ENCODE measurements around the gene HEATR9.

The HEATR9 gene, protein sequence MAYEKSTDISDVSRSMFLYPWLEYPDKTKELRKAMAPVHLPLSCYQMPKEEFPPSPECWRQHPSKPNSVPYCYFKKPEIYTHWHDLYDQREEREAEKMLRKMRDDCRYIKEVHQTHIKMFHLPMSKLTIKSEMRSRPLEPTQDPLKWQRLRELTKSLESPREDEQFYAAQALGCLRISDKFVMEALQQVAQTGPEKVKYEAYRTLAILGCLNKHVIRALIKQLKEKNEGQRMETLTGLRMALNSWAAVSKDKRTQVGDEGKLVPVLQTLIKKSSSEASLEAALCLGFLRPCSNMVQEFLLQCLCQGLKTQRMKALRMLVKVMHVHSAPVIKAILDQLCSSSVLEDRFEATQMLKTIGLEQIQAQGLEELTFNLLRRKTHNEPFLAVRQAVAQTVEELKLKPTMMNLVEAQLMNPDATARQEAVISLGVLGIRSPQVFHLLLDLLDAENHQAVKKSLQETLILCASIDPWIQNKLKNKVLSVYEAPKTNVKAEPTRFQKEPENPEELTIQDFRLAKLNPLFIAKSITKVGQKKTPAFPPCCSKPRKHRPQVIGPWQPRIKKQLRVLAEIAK

GRCh38 chr17:35868737-35869136, at the start of gene HEATR9:
Gene HEATR9, minus strand, starts transcription at chr17:35868891. Its CDS starts 149 bp downstream, at chr17:35868742.
- no peak within 1 kb of the TSS for H3K27ac ChIP-seq
- TF ChIP-seq CTCF (IDR thresholded peaks at IDR 0.05), result no peak
- no peak for DNase-seq (ENCODE audit: low spot score)
- no peak within 1 kb of the TSS for H3K4me3 ChIP-seq

DNA sequence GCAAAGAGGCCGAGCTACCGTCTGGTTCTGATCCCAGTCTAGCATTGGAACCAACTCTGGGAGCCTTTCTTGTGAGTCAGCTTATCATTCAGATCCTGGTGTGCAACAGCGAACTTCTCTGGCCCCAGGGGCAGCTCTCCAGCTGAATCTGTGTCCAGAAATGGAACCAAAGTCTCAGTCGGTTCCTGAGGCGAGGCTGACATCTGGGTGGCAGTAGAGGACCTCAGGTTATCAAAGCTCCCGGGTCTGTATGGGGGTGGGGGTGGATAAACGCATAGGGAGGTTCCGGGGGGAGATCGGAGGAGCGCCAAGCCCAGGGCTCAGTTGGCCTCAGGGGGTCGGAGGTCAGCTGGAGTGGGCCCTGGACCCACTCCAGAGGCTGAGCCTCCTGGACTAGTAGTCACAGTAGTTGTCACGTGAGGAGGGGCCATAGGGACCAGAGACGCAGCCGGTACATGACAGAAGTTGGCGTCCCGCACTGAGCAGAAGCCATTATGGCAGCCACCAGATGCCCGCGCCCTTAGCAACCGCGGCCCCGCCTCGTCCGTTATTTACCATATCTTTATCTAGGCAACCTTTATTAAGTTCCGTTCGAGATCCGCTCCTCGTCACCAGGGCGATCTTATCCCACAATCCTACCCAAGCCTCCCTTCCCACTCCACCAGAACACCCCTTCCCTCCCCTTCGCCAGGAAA, 49.0 kb upstream of the HEATR9 start:
- DNase-seq (ENCODE audit: low spot score), result no peak

GRCh38 chr17:35915153-35915964, 46.7 kb upstream of the HEATR9 start:
- no peak for DNase-seq (ENCODE audit: low spot score)
- TF ChIP-seq CTCF (IDR thresholded peaks at IDR 0.05), result no peak
- Histone ChIP-seq H3K4me3 (no peak overlapping the region), H3K27ac (no peak overlapping the region)

More for the DNA sequence above, 49.0 kb upstream of the HEATR9 start:
- no peak overlapping the region for H3K4me3 ChIP-seq
- no peak for TF ChIP-seq CTCF (IDR thresholded peaks at IDR 0.05)
- no peak overlapping the region for H3K27ac ChIP-seq

DNA sequence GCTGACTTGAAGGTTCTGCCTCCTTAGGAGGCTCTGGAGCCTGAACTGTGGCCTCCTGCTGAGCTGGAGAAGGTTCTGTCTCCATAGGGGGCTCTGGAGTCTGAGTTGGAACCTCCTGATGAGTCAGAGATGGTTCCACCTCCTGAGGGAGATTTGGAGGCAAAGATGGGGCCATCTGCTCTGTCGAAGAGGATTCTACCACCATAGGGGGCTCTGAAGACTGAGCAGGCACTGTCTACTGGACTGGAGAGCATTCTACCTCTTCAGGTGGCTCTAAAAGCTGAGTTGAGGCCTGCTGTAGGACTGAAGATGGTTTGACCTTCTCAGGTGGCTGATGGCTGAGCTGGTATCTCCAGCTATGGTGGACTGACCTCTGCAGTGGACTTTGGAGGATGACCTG, 45.7 kb upstream of the HEATR9 start:
- DNase-seq (ENCODE audit: low spot score), result no peak
- Histone ChIP-seq H3K27ac (no peak overlapping the region), H3K4me3 (no peak overlapping the region)
- no peak for TF ChIP-seq CTCF (IDR thresholded peaks at IDR 0.05)

GRCh38 chr17:35913609-35914008, 44.9 kb upstream of the HEATR9 start:
- no peak for TF ChIP-seq CTCF (IDR thresholded peaks at IDR 0.05)
- no peak for DNase-seq (ENCODE audit: low spot score)
- no peak overlapping the region for H3K27ac ChIP-seq
- H3K4me3 ChIP-seq, result no peak overlapping the region

- DNase-seq (ENCODE audit: low spot score), result no peak
- no peak overlapping the region for H3K27ac ChIP-seq
- TF ChIP-seq CTCF (IDR thresholded peaks at IDR 0.05), result no peak
- H3K4me3 ChIP-seq, result no peak overlapping the region
Observed at GRCh38 chr17:35912942-35913341, 44.3 kb upstream of the HEATR9 start.
